Mesenchymal stem cell (in vitro differentiated cells and primary cell): ENCODE measurements around the gene HJURP.

ENCODE experiments used
- DNase-seq: peaks from one replicate; pipeline ENCODE4 v3.0.0-alpha.2; 2013
- H2AFZ ChIP-seq: one replicate; pipeline ENCODE4 v1.6.1; 2013; ENCODE audit warnings: low read depth, mild to moderate bottlenecking, control low read depth, inconsistent platforms, low read length, moderate library complexity
- H2AK5ac ChIP-seq: 2 replicates; pipeline ENCODE4 v1.6.1; 2013; ENCODE audit warnings: low read length, moderate library complexity, mild to moderate bottlenecking, inconsistent platforms; ENCODE audit not compliant: severe bottlenecking
- H2BK120ac ChIP-seq: one replicate; pipeline ENCODE4 v1.6.1; 2013; ENCODE audit warnings: low read depth, mild to moderate bottlenecking, inconsistent platforms, low read length, moderate library complexity
- H2BK12ac ChIP-seq, 2 experiments: one replicate each; pipeline ENCODE4 v1.6.1; 2013; ENCODE audit warnings: inconsistent platforms in 2 of 2, low read length in 2 of 2, mild to moderate bottlenecking in 2 of 2, moderate library complexity in 2 of 2, control low read depth in 1 of 2
- H2BK15ac ChIP-seq: one replicate; pipeline ENCODE4 v1.6.1; 2013; ENCODE audit warnings: mild to moderate bottlenecking, low read depth, inconsistent platforms; ENCODE audit not compliant: poor library complexity, severe bottlenecking
- H2BK5ac ChIP-seq: 2 replicates; pipeline ENCODE4 v1.6.1; 2013; ENCODE audit warnings: low read depth, mild to moderate bottlenecking, low read length, control low read depth, inconsistent platforms; ENCODE audit not compliant: poor library complexity, severe bottlenecking
- H3K14ac ChIP-seq, 2 experiments: one replicate each; pipeline ENCODE4 v1.6.1; 2013; ENCODE audit warnings: inconsistent platforms in 2 of 2, low read length in 2 of 2, control low read depth in 1 of 2, mild to moderate bottlenecking in 1 of 2, moderate library complexity in 1 of 2
- H3K18ac ChIP-seq, 2 experiments: one replicate each; pipeline ENCODE4 v1.6.1; 2013; ENCODE audit warnings: inconsistent platforms in 2 of 2, low read length in 2 of 2, control low read depth in 1 of 2, low read depth in 1 of 2, mild to moderate bottlenecking in 1 of 2
- H3K23ac ChIP-seq, 2 experiments: one replicate each; pipeline ENCODE4 v1.6.1; 2013; ENCODE audit warnings: inconsistent platforms in 2 of 2, low read length in 2 of 2, mild to moderate bottlenecking in 2 of 2, moderate library complexity in 2 of 2, control low read depth in 1 of 2
- H3K27ac ChIP-seq: 2 replicates; pipeline ENCODE4 v1.5.1; 2013; ENCODE audit warnings: mild to moderate bottlenecking, moderate library complexity, low read length, control low read depth, inconsistent platforms; ENCODE audit not compliant: poor library complexity, severe bottlenecking
- H3K27me3 ChIP-seq, 2 experiments: 2 replicates each; pipeline versions ENCODE4 v1.6.1 to v1.7.0; 2013; ENCODE audit warnings: low read length in 2 of 2, mild to moderate bottlenecking in 2 of 2, moderate library complexity in 2 of 2, control low read depth in 1 of 2, inconsistent platforms in 1 of 2; ENCODE audit not compliant: control insufficient read depth in 1 of 2, insufficient read depth in 1 of 2
- H3K36me3 ChIP-seq, 2 experiments: 2 replicates each; pipeline versions ENCODE4 v1.6.1 to v1.7.0; 2013; ENCODE audit warnings: low read length in 2 of 2, control low read depth in 1 of 2, inconsistent platforms in 1 of 2, low read depth in 1 of 2, mild to moderate bottlenecking in 1 of 2; ENCODE audit not compliant: insufficient read depth in 2 of 2, control insufficient read depth in 1 of 2
- H3K4ac ChIP-seq, 2 experiments: one replicate each; pipeline ENCODE4 v1.6.1; 2013; ENCODE audit warnings: inconsistent platforms in 2 of 2, low read length in 2 of 2, mild to moderate bottlenecking in 2 of 2, moderate library complexity in 2 of 2, control low read depth in 1 of 2, low read depth in 1 of 2
- H3K4me1 ChIP-seq: 2 replicates; pipeline ENCODE4 v1.6.1; 2013; ENCODE audit warnings: low read depth, low read length, control low read depth; ENCODE audit not compliant: control insufficient read depth, insufficient read depth
- H3K4me2 ChIP-seq: 2 replicates; pipeline ENCODE4 v1.6.1; 2013; ENCODE audit warnings: low read length, mild to moderate bottlenecking, inconsistent platforms; ENCODE audit not compliant: poor library complexity, severe bottlenecking
- H3K4me3 ChIP-seq, 2 experiments: 2 replicates each; pipeline versions ENCODE4 v1.5.1 to v1.7.0; 2013; ENCODE audit warnings: low read length in 2 of 2, mild to moderate bottlenecking in 2 of 2, control low read depth in 1 of 2, low read depth in 1 of 2; ENCODE audit not compliant: insufficient read depth in 1 of 2
- H3K79me1 ChIP-seq: replicated peaks from 2 replicates; pipeline ENCODE4 v1.6.1; 2013; ENCODE audit warnings: mild to moderate bottlenecking, control low read depth, low read length, inconsistent platforms; ENCODE audit not compliant: poor library complexity, severe bottlenecking
- H3K9ac ChIP-seq: 2 replicates; pipeline ENCODE4 v1.7.0; 2013; ENCODE audit warnings: mild to moderate bottlenecking, low read length, moderate library complexity
- H3K9me3 ChIP-seq: 2 replicates; pipeline ENCODE4 v1.7.0; 2013; ENCODE audit warnings: mild to moderate bottlenecking, low read length; ENCODE audit not compliant: control insufficient read depth
- H4K8ac ChIP-seq: one replicate; pipeline ENCODE4 v1.6.1; 2013; ENCODE audit warnings: inconsistent platforms, mild to moderate bottlenecking, low read length, moderate library complexity
- H4K91ac ChIP-seq: one replicate; pipeline ENCODE4 v1.6.1; 2013; ENCODE audit warnings: mild to moderate bottlenecking, low read length, inconsistent platforms
- WGBS: methylation state at CpG from one replicate; pipeline ENCODE4 v1.1.7; 2013; ENCODE audit warnings: mixed read lengths; 5-methylcytosine and 5-hydroxymethylcytosine counted together

HJURP gene

DNA sequence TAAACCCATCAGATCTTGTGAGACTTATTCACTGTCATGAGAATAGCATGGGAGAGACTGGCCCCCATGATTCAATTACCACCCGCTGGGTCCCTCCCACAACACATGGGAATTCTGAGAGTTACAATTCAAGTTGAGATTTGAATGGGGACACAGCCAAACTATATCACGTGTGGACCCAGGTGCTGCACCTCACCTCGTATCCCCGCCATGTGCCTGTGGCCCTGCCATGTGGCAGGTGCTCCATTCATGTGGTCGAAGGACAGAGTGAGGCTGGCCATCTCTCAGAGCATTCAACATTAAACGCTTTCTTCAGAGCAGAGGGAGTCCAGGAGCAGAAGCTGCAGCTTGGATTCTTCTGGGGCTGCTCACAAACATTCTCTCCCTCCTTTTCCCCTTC is 44.0 kb downstream of the HJURP start:
- WGBS, result 74% methylated on average over 6 of the region's 6 CpGs
- no peak overlapping the region for H3K27ac ChIP-seq
- no peak overlapping the region for H3K4me3 ChIP-seq
- H3K4me1 ChIP-seq, result no peaks in the 10 kb centered on the region
- H4K8ac ChIP-seq, result no peak overlapping the region
- H3K79me1 ChIP-seq, result no peaks in the 10 kb centered on the region
- H2BK12ac ChIP-seq, result no peak overlapping the region
- H2BK5ac ChIP-seq, result no peak overlapping the region
- no peak overlapping the region for H2BK120ac ChIP-seq
- no peak overlapping the region for H3K18ac ChIP-seq
- H2AK5ac ChIP-seq, result no peak overlapping the region
- no peak overlapping the region for H2AFZ ChIP-seq
- no peak overlapping the region for H3K4ac ChIP-seq
- H3K14ac ChIP-seq, result no peak overlapping the region
- H3K27me3 ChIP-seq, result peaks cover 34 to 63% of the 10 kb centered on the region in 2 experiments
- peaks cover 0 to 3% of the 10 kb centered on the region in 2 experiments for H3K36me3 ChIP-seq
- H3K9ac ChIP-seq, result no peak overlapping the region
- no peak overlapping the region for H4K91ac ChIP-seq
- H3K9me3 ChIP-seq, result no peaks in the 10 kb centered on the region
- no peak overlapping the region for H2BK15ac ChIP-seq
- H3K4me2 ChIP-seq, result no peak overlapping the region
- H3K23ac ChIP-seq, result no peak overlapping the region
- DNase-seq, result no peak

DNA sequence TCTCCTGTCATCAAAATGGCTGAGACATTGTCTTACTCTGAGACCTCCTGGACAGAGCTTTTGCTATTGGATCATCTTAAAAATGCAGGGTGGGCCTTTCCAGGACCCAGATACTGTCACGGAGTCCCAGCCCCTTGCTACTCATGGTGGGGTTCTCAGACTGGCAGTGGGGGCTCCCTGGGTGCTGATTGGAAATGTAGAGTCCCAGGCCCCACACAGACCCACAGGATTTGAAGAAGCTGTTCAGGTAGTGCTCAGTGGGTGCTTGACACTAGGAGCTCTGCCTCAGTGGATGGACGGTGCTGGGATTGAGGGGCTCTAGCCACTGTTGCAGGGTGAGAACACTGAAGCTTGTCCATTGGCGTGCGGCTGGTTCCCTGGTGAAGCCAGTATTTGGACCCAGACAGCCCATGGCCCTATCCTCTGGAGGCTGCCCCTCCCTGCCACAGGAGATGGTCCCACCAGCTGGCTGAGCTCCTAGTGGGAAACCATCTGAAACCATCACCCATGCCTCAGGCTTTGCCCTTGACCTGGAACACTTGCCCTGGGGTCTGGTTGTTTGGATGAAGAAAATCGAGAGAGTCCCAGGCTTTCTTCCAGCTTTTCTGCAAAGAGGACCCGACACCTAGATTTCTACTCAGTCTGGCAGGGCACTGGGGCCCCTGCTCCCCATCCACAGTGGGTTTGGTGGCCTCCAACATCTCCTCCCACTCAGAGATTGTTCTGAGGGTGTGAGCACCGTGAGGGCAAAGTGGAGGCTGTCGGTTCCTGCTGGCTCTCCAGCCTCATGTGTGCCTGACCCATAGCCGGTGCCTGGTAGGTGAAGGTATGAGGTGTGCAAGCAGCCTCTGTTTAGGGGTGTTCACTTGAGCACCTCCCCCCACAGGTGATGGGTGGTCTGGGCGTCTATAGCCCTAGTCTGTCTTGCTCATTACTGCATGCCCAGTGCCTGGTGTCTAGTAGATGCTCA is 46.1 kb downstream of the HJURP start:
- H3K9ac ChIP-seq, result no peak overlapping the region
- peaks cover 0 to 3% of the 10 kb centered on the region in 2 experiments for H3K36me3 ChIP-seq
- 67% methylated on average over 10 of the region's 10 CpGs for WGBS
- H3K79me1 ChIP-seq, result no peaks in the 10 kb centered on the region
- H3K4me2 ChIP-seq, result no peak overlapping the region
- no peak overlapping the region for H3K18ac ChIP-seq
- H2BK15ac ChIP-seq, result no peak overlapping the region
- DNase-seq, result no peak
- no peak overlapping the region for H4K8ac ChIP-seq
- H3K14ac ChIP-seq, result no peak overlapping the region
- no peak overlapping the region for H3K27ac ChIP-seq
- no peak overlapping the region for H2BK120ac ChIP-seq
- no peak overlapping the region for H3K4ac ChIP-seq
- no peak overlapping the region for H2AK5ac ChIP-seq
- no peak overlapping the region for H2AFZ ChIP-seq
- peaks cover 54 to 68% of the 10 kb centered on the region in 2 experiments for H3K27me3 ChIP-seq
- H4K91ac ChIP-seq, result no peak overlapping the region
- H3K4me1 ChIP-seq, result no peaks in the 10 kb centered on the region
- no peak overlapping the region for H3K4me3 ChIP-seq
- no peak overlapping the region for H2BK12ac ChIP-seq
- no peak overlapping the region for H3K23ac ChIP-seq
- H3K9me3 ChIP-seq, result no peaks in the 10 kb centered on the region
- H2BK5ac ChIP-seq, result no peak overlapping the region

DNA sequence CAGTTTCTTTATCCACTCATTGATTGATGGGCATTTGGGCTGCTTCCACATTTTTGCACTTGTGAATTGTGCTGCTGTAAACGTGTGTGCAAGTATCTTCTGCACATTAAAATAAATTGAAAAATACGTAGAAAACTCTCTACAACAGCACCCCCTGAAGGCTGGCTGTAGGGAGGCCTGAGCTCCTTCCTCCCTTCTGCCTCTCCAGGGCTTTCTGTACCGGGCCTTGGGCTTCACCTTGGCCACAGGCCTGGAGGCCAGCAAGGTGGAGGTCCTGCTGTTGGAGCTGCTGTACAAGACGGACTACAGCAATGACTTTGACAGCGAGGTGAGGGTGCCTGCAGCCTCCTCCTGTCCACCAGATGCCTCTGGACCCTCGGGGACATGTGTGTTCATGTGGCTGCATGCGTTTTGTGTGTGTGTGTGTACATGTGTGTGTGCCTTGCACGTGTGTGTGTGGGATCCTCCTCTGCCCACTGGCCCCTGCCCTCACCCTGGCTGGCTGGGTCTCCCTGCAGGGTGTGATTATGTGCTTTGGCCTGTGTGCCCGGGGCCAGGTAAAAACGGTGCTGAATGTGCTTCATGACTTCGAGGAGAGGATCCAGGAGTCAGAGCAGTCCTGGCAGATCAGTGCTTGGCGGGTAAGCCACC is 47.0 kb downstream of the HJURP start:
- H2BK12ac ChIP-seq, result no peak overlapping the region
- H4K8ac ChIP-seq, result no peak overlapping the region

DNA sequence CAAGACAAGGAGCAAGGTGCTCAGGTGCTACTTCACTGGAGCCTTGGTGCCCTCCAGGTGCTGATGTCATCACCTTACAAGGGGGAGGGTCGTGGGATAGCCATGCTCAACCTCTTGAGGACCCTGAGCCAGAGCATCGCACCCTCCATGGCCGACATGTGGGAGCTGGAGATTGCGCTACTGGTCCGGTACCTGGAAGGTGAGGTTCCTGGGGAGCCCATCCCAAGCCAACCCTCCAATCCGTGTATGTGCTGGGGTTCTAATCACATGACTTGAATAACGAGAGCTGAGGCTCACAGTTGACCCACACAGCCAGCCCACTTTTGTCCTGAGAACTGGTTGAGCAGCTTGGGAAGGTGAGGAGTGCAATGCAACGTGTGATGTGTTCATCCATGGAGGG is 50.3 kb downstream of the HJURP start:
- Histone ChIP-seq H3K4me2 (no peak overlapping the region), H3K36me3 (no peaks in the 10 kb centered on the region), H3K4me1 (no peaks in the 10 kb centered on the region), H3K9ac (no peak overlapping the region), H3K14ac (no peak overlapping the region), H2BK120ac (no peak overlapping the region), H2BK15ac (no peak overlapping the region), H3K4me3 (no peak overlapping the region), H4K8ac (no peak overlapping the region), H3K27me3 (peaks cover 46 to 60% of the 10 kb centered on the region in 2 experiments), H3K79me1 (no peaks in the 10 kb centered on the region), H2BK5ac (no peak overlapping the region), H3K18ac (no peak overlapping the region), H2AFZ (no peak overlapping the region), H4K91ac (no peak overlapping the region), H3K27ac (no peak overlapping the region), H3K9me3 (no peaks in the 10 kb centered on the region), H3K4ac (no peak overlapping the region), H3K23ac (no peak overlapping the region), H2AK5ac (no peak overlapping the region), H2BK12ac (no peak overlapping the region)
- WGBS, result 64% methylated on average over 8 of the region's 8 CpGs
- no peak for DNase-seq

More for the DNA sequence above, 47.0 kb downstream of the HJURP start:
- Histone ChIP-seq H3K79me1 (no peaks in the 10 kb centered on the region), H3K18ac (no peak overlapping the region), H2BK5ac (no peak overlapping the region), H3K14ac (no peak overlapping the region), H3K27ac (no peak overlapping the region), H2BK15ac (no peak overlapping the region), H3K4me2 (no peak overlapping the region), H2AFZ (no peak overlapping the region), H3K9me3 (no peaks in the 10 kb centered on the region), H2AK5ac (no peak overlapping the region), H3K4me3 (no peak overlapping the region), H2BK120ac (no peak overlapping the region), H3K23ac (no peak overlapping the region), H3K4me1 (no peaks in the 10 kb centered on the region), H4K91ac (no peak overlapping the region), H3K4ac (no peak overlapping the region), H3K27me3 (peaks cover 59 to 69% of the 10 kb centered on the region in 2 experiments), H3K9ac (no peak overlapping the region), H3K36me3 (peaks cover 0 to 3% of the 10 kb centered on the region in 2 experiments)
- no peak for DNase-seq
- WGBS, result 81% methylated on average over 12 of the region's 12 CpGs
